Fibroblast of lung (primary cell): ENCODE data around the gene PRKAG2.

ENCODE experiments used
- CTCF ChIP-seq, 2 donors: IDR thresholded peaks in 1 of 2; conservative IDR thresholded peaks in 1 of 2; 1 replicate in 1 of 2; 2 replicates in 1 of 2; pipeline ENCODE4 v1.5.1; 2011 to 2012; ENCODE audit warnings: low read length in 2 of 2, control low read depth in 1 of 2, inconsistent platforms in 1 of 2, low read depth in 1 of 2, mild to moderate bottlenecking in 1 of 2
- EZH2 ChIP-seq: IDR thresholded peaks from 2 replicates; pipeline ENCODE4 v1.5.1; 2012; ENCODE audit warnings: low read length, control low read depth, mild to moderate bottlenecking; ENCODE audit errors: missing control alignments

GRCh38 chr7:151710121-151710640 is 166.7 kb downstream of the PRKAG2 start:
- TF ChIP-seq CTCF (conservative IDR thresholded peaks at IDR 0.05 in 1 of 2, IDR thresholded peaks at IDR 0.05 in 1 of 2; ENCODE audit: low read depth in 1 of 2, low read length in 2 of 2) (no peak), EZH2 (no peak)
